ENCODE results near the gene FYCO1.

Gene FYCO1

DNA sequence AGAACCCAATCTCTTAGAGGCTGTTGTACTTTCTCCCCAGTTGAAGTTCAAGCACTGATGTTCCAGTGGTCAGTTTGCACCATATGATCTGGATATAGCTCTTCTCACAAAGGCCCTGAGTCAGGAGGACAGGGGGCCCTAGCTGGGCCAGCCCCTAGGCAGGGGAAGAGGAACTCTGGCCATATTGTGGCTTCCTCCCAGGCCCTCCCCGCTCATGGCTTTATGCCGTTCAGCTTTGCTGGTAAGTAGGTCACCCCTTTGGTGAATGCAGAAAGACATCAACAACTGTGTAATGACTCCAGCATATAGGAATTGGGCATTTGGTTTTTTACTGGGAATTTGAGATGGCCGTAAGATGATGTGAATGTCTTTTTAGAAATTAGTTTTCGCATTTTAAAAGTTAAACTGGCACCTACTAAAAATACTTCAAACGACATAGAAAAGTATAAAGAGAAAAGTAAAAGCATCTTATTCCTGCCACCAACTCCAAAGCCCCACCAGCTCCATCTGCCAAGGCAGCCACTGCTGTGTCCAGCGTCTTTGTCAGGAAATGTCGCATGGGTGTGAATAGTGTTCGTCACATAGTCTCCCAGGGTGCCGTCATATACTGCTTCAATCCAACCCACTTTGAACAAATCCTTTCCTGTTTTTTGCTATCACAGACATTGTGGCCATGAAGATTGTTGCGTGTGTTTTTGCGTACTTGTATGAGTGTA lies 84.0 kb downstream of the FYCO1 start:
- DNase-seq, result no peak

DNA sequence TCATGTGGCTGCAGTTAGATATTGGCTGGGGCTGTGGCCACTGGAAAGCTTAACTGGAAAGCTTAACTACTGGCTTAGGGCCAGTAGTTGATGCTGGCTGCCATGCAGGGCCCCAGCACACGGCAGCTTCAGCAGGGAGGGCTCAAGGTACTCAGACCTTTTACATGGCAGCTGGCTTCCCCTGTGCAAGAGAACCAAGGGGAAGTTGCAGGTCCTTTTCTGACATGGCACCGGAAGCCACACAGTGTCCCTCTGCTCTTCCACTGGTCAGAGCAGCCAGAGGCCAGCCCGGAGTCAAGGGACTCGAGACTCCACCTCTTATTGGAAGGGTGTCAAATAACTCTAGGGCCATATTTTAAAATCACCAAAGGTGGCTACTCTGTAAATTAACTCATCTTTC lies 84.7 kb downstream of the FYCO1 start:
- no peak for DNase-seq

DNA sequence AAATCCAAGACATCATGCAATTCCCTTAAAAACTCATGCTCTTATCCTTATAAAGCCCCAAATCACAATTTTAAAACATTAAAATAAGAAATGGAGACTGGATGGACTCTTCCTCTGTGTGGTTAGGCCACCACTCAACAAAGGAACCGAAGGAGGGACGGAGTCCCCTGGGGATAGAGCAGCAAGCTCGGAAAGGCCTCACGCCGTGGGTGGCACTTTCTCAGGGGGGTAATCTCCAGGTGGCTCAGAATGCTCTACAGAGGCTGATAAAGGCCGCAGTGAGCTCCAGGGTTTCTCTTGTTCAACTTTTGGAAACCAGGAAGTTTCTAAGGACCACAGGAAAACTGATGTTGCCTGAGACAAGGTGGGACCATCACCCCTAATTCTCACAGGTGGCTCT lies 86.1 kb downstream of the FYCO1 start:
- DNase-seq, result no peak

DNA sequence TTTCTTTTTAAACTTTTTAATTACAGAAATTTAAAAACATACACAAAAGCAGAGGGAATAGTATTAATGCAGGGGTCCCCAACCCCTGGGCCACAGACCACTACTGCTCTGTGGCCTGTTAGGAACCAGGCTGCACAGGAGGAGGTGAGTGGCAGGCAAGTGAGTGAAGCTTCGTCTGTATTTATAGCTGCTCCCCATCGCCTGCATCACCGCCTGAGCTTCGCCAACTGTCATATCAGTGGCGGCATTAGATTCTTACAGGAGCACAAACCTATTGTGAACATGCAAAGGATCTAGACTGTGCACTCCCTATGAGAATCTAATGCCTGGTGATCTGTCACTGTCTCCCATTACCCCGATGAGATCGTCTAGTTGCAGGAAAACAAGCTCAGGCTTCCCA lies 86.9 kb downstream of the FYCO1 start:
- DNase-seq, result no peak

DNA sequence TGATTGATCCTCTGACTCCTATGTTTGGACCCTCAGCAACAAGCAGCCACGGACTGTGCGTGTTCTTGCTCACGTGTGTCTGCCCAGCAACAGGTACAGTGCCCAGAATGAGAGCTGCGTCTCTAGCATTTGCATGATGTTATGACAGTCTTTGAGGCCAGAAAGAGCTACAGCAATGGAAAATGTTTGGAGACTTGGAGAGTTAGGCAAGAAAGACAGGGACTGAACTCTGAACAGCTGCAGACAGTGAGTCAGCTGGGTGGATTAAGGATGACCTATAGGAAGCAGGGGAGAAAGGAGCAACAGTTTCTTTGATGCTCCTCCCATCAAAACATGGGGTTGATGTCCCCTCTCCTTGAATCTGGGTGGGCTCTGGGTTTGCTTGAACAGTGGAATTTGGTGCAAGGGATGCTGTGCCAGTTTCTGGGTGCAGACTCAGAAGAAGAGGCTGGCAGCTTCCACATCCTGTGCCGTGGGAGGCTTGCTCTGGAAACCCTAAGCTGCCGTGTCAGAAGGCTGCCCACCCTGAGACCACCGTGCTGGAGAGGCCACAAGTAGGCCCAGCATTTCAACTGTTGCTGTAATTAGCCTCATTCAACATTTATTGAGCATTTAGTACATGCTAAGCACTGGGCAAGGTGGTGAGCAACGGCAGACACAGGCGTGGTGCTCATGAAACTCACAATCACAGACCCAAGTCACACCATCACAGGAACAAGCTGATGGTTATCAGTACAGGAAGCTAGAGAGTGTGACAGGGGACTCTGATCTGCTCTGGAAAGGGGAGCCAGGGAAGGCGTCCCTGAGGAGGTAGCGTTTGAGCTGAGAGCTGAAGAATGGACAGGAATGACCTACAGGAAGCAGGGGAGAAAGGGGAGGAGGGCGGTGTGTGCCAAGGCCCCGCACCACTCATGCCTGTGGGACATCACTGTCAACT lies 87.6 kb downstream of the FYCO1 start:
- DNase-seq, result no peak

DNA sequence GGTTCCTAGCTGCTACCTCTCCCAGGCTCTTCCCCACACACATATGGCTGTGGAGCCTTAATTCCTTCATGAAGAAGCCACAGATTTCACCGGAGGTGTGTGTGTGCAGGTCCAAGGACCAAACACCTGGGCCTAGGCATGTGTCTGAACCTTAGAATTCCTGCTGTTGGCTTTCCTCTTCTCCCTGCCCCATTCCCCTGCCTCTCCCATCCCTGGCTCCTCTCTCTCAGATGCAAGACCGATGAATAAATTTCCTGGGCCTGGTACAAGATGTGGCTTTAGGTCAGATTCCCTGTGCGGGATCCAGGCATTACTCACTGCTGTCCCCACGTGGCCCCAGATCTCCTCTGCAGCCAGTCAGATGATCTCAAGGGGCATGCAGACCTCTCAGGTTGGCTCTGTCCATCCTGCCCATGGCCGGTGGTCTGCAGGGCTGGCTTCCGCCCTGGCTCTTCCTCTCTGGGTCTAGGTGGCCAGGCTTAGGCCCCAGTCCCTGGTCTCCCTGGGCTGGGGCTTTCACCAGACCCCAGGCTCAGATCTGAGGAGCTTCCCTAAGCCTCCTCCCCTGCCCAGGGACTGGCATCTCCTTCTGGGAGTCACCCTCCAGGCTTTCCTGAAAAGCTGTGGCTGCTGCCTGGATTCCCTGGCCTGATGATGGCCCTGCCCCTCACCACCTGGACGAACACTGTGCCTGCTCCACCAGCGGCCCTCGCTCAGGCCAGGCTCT lies 88.8 kb downstream of the FYCO1 start:
- DNase-seq, result no peak

DNA sequence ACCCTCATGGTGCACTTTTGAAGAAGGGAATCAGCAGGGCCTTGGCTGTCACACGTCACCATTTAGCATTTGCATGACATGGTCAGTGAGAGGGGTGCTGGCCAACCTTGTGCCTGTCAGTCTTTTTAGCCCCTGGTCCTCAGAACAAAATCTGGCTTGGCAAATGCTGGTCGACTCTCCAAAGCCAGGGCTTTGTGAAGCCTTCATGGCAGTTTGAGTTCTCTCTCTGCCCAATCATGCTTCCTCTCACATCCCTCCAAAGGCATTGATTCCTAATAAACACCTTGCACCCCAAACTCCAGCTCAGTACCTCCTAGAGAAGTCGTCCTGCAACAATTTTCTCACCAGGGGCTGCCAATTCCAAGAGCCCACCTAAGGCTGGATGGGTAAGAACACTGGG lies 89.9 kb downstream of the FYCO1 start:
- no peak for DNase-seq

DNA sequence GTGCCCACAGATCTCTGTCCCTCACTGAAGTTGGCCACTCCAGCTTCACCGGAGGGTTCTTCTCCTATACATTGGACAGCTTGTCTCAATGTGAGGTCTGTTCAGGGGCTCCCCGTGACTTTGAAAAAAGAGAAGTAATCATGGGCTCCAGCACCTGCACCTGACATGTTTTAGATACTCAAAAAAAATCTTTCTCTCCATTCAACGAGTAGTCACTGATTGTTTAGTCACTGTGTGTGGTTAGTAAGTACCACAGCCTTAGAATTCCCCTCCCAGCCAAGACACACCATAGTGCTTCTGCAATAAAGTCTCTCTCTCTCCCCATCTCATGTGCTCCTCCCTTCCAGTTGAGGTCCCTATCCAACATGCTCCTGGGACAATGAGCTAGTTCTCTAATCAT lies 90.7 kb downstream of the FYCO1 start:
- DNase-seq, result no peak

DNA sequence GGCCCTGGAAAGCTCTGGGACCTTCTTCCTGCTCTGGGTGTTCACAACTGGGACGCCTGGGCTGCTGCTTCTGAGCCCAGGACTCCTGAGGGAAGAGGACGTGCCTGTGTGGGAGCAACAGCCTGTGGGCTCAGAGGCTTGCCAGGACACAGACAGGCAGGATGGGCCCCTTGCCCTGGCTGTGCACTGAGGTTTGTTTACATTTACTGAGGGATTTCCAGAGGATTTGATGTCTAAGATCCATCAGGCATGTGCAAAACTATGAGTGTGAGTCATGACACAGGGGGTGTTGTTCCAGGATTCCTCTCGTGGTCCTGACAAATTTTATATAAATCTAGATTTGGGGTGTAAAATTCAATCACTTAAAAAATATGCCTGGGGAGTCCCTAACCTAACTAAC lies 98.7 kb downstream of the FYCO1 start:
- no peak for DNase-seq

DNA sequence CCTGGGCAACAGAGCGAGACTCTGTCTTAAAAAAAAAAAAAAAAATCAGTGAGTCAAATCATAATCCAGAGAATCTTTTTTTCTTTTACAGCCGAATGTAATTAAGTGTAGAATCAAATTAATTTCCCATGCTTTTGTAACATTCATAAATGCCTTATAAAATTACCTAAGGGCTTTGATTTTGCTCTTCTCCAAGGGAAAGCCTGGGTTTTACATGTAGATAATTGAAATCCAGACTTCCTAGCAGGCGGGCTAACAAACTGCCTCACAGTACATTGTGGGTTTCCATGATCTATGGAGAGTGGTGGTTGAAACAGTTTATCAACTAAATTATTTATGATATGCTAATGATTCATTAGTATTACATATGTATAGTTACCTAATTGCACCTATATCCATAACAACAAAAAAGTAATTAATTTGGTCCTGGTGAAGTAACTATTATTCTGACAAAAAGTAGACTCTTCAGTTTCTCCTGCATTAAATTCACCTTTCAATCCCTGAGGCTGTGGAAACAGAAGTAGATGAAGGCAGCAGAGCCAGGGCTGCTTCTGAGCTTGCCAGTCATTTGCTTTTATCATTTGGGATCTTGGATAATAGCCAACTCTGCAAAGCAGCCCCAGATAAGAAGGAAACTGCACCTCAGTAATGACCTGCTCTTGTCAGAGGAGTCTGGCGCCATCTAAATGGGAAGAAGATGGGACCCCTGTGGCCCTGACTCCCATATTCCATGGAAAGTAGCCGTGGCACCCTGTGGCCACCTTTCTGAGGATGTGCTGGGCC lies 99.7 kb downstream of the FYCO1 start:
- DNase-seq, result no peak

DNA sequence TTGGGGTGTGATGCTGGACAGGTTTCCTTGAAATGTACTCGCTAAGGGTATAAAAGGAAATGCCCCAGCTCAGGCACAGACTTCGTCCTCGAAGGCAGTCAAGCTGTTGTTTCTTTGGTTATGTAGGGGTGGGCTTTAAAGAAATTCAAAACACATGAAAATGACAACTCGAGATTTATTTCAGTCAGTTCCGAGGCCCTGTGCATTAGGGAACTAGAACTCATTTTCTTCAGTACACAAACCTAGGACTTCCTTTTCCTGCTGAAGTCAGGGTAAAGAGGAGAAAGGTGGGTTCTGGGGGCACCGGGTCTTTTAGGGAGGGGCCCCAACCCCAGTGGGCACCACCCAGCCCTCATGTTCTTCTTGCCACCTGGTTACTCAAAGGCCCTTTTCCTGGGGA lies 101.6 kb downstream of the FYCO1 start:
- no peak for DNase-seq

DNA sequence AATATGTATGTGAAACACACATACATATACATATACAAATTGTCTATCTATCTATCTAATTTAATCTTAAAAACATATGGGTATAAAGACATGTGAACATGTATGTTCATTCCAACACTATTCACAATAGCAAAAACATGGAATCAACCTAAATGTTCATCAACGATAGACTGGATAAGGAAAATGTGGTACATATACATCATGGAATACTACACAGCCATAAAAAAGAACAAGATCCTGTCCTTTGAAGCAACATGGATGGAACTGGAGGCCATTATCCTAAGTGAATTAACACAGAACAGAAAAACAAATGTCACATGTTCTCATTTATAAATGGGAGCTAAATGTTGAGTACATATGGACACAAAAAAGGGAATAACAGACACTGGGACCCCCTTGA lies 103.5 kb downstream of the FYCO1 start:
- DNase-seq, result no peak

DNA sequence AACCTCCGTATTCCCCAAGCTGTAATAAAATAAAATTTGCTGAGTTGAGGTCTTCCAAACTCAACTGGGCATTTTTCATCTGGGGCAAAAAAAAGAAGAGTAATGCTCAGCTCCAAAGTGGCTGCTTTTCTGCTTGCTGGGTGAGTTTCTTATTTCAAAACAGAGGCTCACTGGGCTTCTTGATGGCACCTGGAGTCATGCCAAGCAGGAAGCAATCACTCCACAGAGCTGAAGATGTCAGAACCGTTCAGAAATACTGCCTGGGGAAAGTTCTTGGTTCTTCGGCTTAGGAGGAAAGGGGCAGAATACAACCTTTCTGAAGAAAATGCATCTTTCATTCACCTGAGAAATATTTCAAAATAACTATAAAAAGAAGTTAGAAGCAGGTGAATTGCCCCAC lies 105.2 kb downstream of the FYCO1 start:
- no peak for DNase-seq

DNA sequence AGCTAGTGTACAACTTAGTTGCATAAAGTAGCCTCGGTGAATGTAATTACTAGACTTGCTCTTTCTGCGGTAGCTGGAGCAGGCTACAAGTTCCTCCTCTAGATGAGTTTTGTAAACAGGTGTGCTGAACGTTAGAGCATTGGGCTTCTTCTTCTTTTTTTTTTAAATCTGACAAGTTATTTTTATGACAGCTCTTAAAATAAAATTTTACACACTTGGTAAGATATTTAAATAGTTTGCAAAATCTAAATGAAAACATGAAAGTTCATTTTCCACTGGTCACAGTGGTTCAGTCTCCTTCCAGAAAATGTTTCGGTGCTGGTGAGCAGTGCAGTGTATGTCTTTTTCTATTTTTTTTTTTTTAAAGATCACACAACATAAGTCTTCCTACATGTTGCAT lies 106.3 kb downstream of the FYCO1 start:
- DNase-seq, result no peak

DNA sequence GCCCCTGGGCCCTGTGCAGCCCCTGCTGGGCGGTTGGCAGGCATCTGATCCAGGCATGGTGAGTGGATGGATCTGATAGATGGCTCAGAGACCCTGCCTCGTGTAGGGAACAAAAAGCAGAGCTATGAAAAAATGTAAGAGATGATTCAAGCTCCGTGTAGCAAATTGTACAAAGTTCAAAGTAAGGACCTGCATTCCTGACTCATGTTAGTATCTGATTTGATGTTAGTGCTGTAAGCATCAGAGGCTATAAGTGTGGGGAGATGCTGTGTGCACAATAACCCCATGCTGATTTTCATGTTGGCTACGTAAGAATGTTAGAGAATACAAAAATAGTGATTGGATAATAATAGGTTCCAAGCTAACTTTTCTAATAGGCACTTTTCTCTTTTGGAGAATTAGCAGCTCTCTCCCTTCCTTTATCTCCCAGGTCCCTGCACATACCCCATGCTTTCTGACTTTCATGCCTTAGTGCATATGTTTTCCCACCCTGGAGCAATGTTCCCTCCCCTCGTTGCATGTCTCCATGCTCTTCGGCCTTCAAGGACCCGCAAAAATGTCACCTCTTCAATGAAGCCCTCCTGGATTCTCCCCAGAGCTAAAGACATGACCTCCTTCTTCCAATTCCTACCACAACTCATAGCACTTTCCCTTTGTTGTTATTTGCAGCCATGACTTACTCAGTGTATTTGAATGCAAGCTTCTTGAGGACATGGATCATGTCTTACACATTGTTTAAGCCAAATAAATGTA lies 107.7 kb downstream of the FYCO1 start:
- DNase-seq, result no peak

DNA sequence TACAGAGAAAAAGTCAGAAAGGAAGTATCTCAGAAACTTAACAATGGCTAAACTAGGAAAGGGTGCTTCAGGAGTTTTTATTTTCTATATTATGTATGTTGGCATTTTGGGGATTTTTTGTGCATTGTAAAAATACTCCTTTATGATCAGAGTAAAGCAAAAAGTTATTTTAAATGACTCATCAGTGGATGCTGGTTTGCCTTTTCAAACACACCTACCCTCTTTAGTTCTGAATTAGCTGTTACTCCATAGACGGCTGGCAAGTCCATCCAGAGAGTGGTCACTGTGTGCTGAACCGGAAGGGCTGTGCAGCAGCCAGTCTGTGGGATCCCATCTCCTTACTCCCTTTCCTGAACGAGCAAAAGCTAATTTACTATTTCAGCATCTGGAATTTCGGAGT lies 108.3 kb downstream of the FYCO1 start:
- no peak for DNase-seq

DNA sequence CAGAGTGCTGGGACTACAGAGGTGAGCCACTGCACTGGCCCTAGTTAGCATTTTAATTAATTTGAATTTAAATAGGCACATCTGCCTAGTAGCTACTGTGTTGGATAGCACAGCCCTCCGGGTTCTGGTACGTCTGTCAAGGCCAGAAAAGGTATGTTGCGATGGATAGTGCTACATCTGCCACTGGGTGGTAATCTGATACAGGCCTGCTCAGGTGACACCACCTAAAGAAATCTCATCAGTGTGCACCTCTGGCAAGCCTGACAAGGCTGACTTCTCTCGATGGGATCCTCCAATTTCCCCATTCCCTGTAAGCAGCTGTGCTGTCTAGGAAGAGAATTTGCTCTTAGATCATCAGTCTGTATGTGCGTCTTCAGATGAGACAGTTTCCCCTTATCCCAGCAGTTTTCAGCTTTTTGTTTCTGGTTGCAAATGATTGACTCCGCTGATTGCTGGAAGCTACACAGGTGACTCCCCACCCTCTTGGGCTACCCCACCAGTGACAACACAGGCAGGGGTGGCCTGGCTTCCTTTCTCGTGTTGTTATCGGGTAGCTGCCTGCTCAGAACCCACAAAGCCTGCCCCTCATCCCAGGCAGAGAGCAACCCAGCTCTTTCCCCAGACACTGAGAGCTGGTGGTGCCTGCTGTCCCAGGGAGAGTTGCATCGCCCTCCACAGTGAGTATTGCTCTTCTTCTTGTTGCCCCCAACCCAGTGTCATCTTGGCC lies 109.5 kb downstream of the FYCO1 start, which contains the start of gene CCR9:
CCR9 (plus strand) TSS at position 565 of the 727 bp plus-strand sequence. CDS start 8,391 bp downstream, outside the sequence.
- no peak for DNase-seq

DNA sequence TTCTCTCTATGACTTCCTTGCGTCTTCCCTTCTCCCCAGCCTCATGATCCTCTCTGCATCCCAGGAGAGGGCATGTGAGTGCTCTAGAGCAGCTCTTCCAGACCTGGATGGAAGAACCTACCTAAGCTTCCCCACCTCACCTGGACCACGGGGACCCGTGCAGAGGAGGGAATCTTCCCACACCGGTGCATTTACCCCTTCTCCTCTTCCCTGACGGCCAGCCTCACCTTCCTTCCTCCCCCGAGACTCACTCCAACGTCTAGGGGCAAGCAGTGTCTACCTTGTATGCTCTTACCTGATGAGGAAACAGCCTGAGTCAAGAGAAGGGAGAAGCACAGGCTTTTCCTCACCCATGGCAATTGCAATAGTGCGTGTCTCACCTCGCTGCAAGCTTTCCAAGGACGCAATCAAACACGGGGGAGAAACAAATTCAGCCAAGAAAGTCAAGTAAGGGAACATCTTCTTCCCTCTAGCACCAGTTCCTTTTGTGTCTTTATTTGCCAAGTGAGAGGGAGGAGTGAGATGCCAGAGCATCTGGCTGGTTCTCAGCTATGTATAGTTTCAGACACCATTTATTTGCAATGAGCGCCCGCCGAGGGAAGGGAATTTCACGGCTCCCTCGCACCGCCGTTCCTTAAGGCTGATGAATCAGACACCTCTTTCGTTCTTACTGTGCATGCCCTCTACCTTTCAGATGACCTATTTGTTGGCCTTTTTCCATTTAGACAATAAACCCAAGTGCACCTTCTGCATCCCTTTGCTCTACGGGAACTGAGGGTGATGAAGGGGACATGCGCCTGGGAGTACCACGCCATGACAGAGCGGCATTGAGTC lies 111.0 kb downstream of the FYCO1 start:
- DNase-seq, result no peak

DNA sequence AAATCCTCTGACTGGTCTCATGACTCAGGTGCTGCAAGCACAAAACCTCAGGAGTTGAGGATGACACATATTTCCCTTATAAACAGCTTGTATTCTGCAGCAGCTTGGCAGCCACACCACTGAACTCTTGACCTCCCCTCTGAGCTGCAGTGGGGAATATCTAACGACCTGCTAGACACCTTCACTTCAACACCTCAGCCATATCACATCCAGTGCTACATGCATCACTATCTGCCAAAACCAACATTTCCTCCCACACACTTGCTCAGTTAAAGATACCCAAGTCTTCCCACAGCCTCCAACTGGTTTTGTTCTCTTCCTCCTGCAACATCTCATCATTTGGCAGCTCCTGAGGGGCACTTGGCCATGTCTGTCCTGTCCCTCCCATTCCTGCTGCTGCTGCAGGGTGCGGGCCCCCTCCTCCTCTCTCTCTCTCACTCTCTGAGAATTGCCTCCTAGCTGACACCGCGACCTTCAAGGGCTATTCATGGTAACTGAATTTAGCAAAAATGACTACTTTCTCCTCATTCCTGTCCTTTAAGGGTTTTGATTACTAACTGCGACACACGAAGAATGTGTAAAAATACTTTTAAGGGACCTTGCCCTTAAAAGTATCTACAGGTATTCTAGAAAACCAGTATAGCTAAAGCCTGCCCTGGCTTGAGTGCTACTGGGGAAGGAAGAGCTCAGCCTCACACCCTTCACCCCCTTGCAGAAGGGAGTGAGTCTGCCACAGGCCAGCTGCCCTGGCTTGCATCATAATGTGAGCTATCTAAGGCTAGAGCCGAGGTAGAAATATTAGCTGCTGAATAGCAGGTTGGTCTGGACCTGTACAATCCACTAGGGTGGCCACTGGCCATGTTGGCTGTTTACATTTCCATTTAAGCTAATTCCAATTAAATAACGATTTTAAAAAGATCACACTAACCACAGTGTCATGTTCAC lies 114.3 kb downstream of the FYCO1 start:
- no peak for DNase-seq

Measured in SW 1271 (cell line).